HG02588 (cell line): ENCODE results near the gene LTC4S.

Experiments used
- ATAC-seq: cut with Tn5 transposase; IDR thresholded peaks from one replicate; pipeline ENCODE4 v1.9.1; 2021; ENCODE audit warnings: mild to moderate bottlenecking, moderate library complexity; ENCODE audit not compliant: unreplicated experiment

LTC4S gene

GRCh38 chr5:179805529-179806249 lies 11.9 kb downstream of the LTC4S start:
- no peak for ATAC-seq

GRCh38 chr5:179806250-179807048 lies 12.7 kb downstream of the LTC4S start, which contains the start of gene MGAT4B:
MGAT4B (minus strand) TSS chr5:179806866; CDS start chr5:179806583, 283 bp downstream.
- ATAC-seq, result peak; percentile 76

- ATAC-seq, result no peak
Measured at GRCh38 chr5:179812135-179812825, 18.5 kb downstream of the LTC4S start.

GRCh38 chr5:179812997-179813607 lies 19.3 kb downstream of the LTC4S start:
- no peak for ATAC-seq

- no peak for ATAC-seq
Measured at GRCh38 chr5:179814090-179814489, 20.3 kb downstream of the LTC4S start.

GRCh38 chr5:179815491-179816249 lies 21.9 kb downstream of the LTC4S start:
- no peak for ATAC-seq

GRCh38 chr5:179816401-179816795 lies 22.6 kb downstream of the LTC4S start:
- ATAC-seq, result no peak

- no peak for ATAC-seq
Measured at GRCh38 chr5:179816796-179817469, 23.1 kb downstream of the LTC4S start.

- no peak for ATAC-seq
Measured at GRCh38 chr5:179817470-179817840, 23.7 kb downstream of the LTC4S start.

- no peak for ATAC-seq
Measured at GRCh38 chr5:179817890-179818745, 24.3 kb downstream of the LTC4S start.

GRCh38 chr5:179818746-179819295 lies 25.0 kb downstream of the LTC4S start:
- peak; percentile 61 for ATAC-seq

GRCh38 chr5:179819296-179820126 lies 25.7 kb downstream of the LTC4S start:
- ATAC-seq, result no peak

GRCh38 chr5:179820127-179820482 lies 26.3 kb downstream of the LTC4S start:
- ATAC-seq, result no peak

- peak; percentile 35 for ATAC-seq
Measured at GRCh38 chr5:179820483-179821297, 26.9 kb downstream of the LTC4S start, which contains the start of gene SQSTM1. SQSTM1 (plus strand) TSS chr5:179820905; CDS start chr5:179820937, 32 bp downstream.

- ATAC-seq, result peak; percentile 39
Measured at GRCh38 chr5:179821298-179822058, 27.7 kb downstream of the LTC4S start.

GRCh38 chr5:179822059-179822432 lies 28.3 kb downstream of the LTC4S start:
- no peak for ATAC-seq
